ENCODE measurements around the gene INS. TPM values are rescaled to one million over a fixed set of nuclear protein-coding genes. Genes with fewer than 3 reads are reported as not detected.

The INS gene
- total and polyA plus RNA-seq, 2 of the 8 experiments (the other 6 are each of a cell fraction or from before 2014, with no cell fraction given) = not detected

GRCh38 chr11:2180347-2180746 is 19.3 kb upstream of the INS start:
- 92% methylated on average over 14 of the region's 15 CpGs; no CpG with 5 or more reads in 1 of the 2 experiments for WGBS, 2 experiments (ENCODE audit: extremely low coverage in 1 of 2, insufficient coverage in 1 of 2, insufficient read length in 1 of 2, insufficient replicate concordance in 2 of 2, low coverage in 1 of 2, low lambda C conversion rate in 2 of 2, missing lambda C conversion rate in 1 of 2)
- no peak overlapping the region for H3K9ac ChIP-seq (replicated peaks in 1 of 4; ENCODE audit: extremely low read depth in 1 of 4, low read depth in 3 of 4, low read length in 3 of 4)

More at GRCh38 chr11:2180347-2180746, 19.3 kb upstream of the INS start:
- Histone ChIP-seq H2AFZ (ENCODE audit: low read length) (no peak overlapping the region), H4K5ac (ENCODE audit: insufficient read length, low read depth, low read length) (no peak overlapping the region), H3K18ac (ENCODE audit: extremely low read depth, low read length) (no peak overlapping the region), H3K23me2 (ENCODE audit: low read depth, low read length) (no peaks in the 10 kb centered on the region), H2BK20ac (ENCODE audit: low read length) (no peak overlapping the region), H2AK5ac (ENCODE audit: low read depth, low read length) (no peak overlapping the region), H3K79me2 (ENCODE audit: control insufficient read depth in 1 of 2, insufficient read depth in 2 of 2, low read length in 2 of 2) (no peaks in the 10 kb centered on the region), H2BK12ac (ENCODE audit: low read depth, low read length) (no peak overlapping the region), H3K4me2 (ENCODE audit: insufficient read depth in 1 of 2, low read depth in 2 of 2, low read length in 2 of 2) (no peak overlapping the region), H3K27ac (ENCODE audit: low read depth, low read length) (no peak overlapping the region), H2BK15ac (ENCODE audit: low read length) (no peak overlapping the region), H4K8ac (ENCODE audit: extremely low read depth, insufficient read depth, low read length) (no peak overlapping the region), H3K9me3 (ENCODE audit: insufficient read depth in 2 of 2, low read depth in 1 of 2, low read length in 1 of 2) (no peaks in the 10 kb centered on the region), H3K14ac (ENCODE audit: insufficient read length) (no peak overlapping the region), H3K4ac (replicated peaks; ENCODE audit: insufficient read length, low read depth, low read length) (no peak overlapping the region), H3K56ac (replicated peaks; ENCODE audit: insufficient read length, low read depth, low read length) (no peak overlapping the region), H4K20me1 (replicated peaks in 1 of 2; ENCODE audit: control insufficient read depth in 1 of 2, insufficient read depth in 2 of 2, low read length in 2 of 2) (peaks cover 0 to 8% of the 10 kb centered on the region in 2 experiments), H2BK5ac (ENCODE audit: low read depth, low read length) (no peak overlapping the region), H3K36me3 (ENCODE audit: control insufficient read depth in 2 of 4, insufficient read depth in 4 of 4, low read length in 3 of 4) (no peaks in the 10 kb centered on the region), H3K4me3 (ENCODE audit: extremely low read depth in 1 of 4, insufficient read depth in 2 of 4, low read depth in 3 of 4, low read length in 4 of 4) (no peak overlapping the region), H3K23ac (ENCODE audit: insufficient read length) (no peak overlapping the region), H2BK120ac (replicated peaks; ENCODE audit: low read depth, low read length) (no peak overlapping the region), H4K91ac (replicated peaks; ENCODE audit: insufficient read length, low read length) (no peak overlapping the region), H3K79me1 (ENCODE audit: low read depth, low read length) (no peaks in the 10 kb centered on the region), H3K4me1 (replicated peaks in 1 of 4; ENCODE audit: control insufficient read depth in 3 of 4, insufficient read depth in 4 of 4, low read length in 3 of 4) (no peaks in the 10 kb centered on the region), H3K27me3 (replicated peaks in 1 of 4; ENCODE audit: control insufficient read depth in 3 of 4, extremely low read depth in 1 of 4, insufficient read depth in 3 of 4, low read length in 3 of 4) (peaks cover 0 to 3% (median under 1%) of the 10 kb centered on the region in 4 experiments; a peak in 1 of 7 replicates)
- FAIRE-seq = no peak
- ChIA-PET POLR2A (ENCODE audit: partially characterized antibody) (no interaction called here), CTCF (ENCODE audit: partially characterized antibody) (interaction anchor here (1.3 to 1.9 kb wide), 2 partner anchors 13 to 125 kb away, joined by 5 to 6 read pairs; no protein-coding TSS in a partner anchor)
- no peak for TF ChIP-seq BRCA1 (IDR thresholded peaks at IDR 0.05; ENCODE audit: low read depth, low read length)
- no peak for TF ChIP-seq POLR2A (IDR thresholded peaks at IDR 0.05; ENCODE audit: control extremely low read depth in 1 of 2, low read depth in 2 of 2, low read length in 2 of 2)
- no peak for TF ChIP-seq GABPA (IDR thresholded peaks at IDR 0.05; ENCODE audit: borderline replicate concordance, insufficient read depth, low read length)
- no peak for TF ChIP-seq MAX (IDR thresholded peaks at IDR 0.05)
- TF ChIP-seq PHF8 (conservative IDR thresholded peaks at IDR 0.05; ENCODE audit: low read depth, low read length) = no peak
- TF ChIP-seq EZH2 (IDR thresholded peaks at IDR 0.05; ENCODE audit: low read depth, low read length, severe bottlenecking) = no peak
- TF ChIP-seq NRF1 (IDR thresholded peaks at IDR 0.05; ENCODE audit: low read depth, low read length) = no peak
- no peak for TF ChIP-seq TAF7 (optimal IDR thresholded peaks at IDR 0.05; ENCODE audit: borderline replicate concordance, low read depth, low read length)
- DNase-seq (ENCODE audit: low read depth in 1 of 2, low spot score in 2 of 2) = no peak

Data from H1 (cell line).